IPS-20b (cell line): Measurements from ENCODE around the gene FJX1.
A peak's percentile ranks its signal among the peaks of the same experiment; 100 is the strongest.

ENCODE experiments used
- H3K27ac ChIP-seq: one replicate; pipeline ENCODE4 v1.5.1; 2013; ENCODE audit warnings: low read length
- H3K27me3 ChIP-seq: 2 replicates; pipeline ENCODE4 v1.6.1; 2013; ENCODE audit warnings: mild to moderate bottlenecking, low read length, inconsistent platforms; ENCODE audit not compliant: insufficient read depth
- H3K36me3 ChIP-seq: 2 replicates; pipeline ENCODE4 v1.6.1; 2013; ENCODE audit warnings: low read depth, mild to moderate bottlenecking, inconsistent platforms, low read length, moderate library complexity; ENCODE audit not compliant: insufficient read depth
- H3K4me1 ChIP-seq: 2 replicates; pipeline ENCODE4 v1.6.1; 2013; ENCODE audit warnings: mild to moderate bottlenecking, control low read depth, inconsistent platforms, low read length, moderate library complexity; ENCODE audit not compliant: insufficient read depth
- H3K4me3 ChIP-seq: 2 replicates; pipeline ENCODE4 v1.5.1; 2013; ENCODE audit warnings: mild to moderate bottlenecking, low read length, inconsistent platforms
- H3K9ac ChIP-seq: 2 replicates; pipeline ENCODE4 v1.6.1; 2013; ENCODE audit warnings: low read depth, mild to moderate bottlenecking, inconsistent platforms, low read length, moderate library complexity
- H3K9me3 ChIP-seq: 2 replicates; pipeline ENCODE4 v1.6.1; 2013; ENCODE audit warnings: mild to moderate bottlenecking, low read depth, low read length, inconsistent platforms; ENCODE audit not compliant: insufficient read depth

Gene FJX1

GRCh38 chr11:35608502-35608901 lies 9.8 kb upstream of the FJX1 start:
- H3K9me3 ChIP-seq: no peaks in the 10 kb centered on the region
- H3K4me1 ChIP-seq: 0 out of 2 replicates have a peak, but pooled peaks cover 4% of the 10 kb centered on the region
- H3K4me3 ChIP-seq: no peak overlapping the region
- no peaks in the 10 kb centered on the region for H3K36me3 ChIP-seq
- no peak overlapping the region for H3K27ac ChIP-seq
- H3K27me3 ChIP-seq: peaks cover 18% of the 10 kb centered on the region; the same call in 1 of the 2 replicates
- H3K9ac ChIP-seq: no peak overlapping the region

GRCh38 chr11:35609656-35610055 lies 8.6 kb upstream of the FJX1 start:
- no peak overlapping the region for H3K27ac ChIP-seq
- H3K4me1 ChIP-seq: 0 out of 2 replicates have a peak, but pooled peaks cover 4% of the 10 kb centered on the region
- no peaks in the 10 kb centered on the region for H3K9me3 ChIP-seq
- no peak overlapping the region for H3K4me3 ChIP-seq
- H3K9ac ChIP-seq: no peak overlapping the region
- H3K27me3 ChIP-seq: peaks cover 18% of the 10 kb centered on the region; the same call in 1 of the 2 replicates
- no peaks in the 10 kb centered on the region for H3K36me3 ChIP-seq

- H3K4me3 ChIP-seq: no peak overlapping the region
- H3K9me3 ChIP-seq: no peaks in the 10 kb centered on the region
- no peak overlapping the region for H3K9ac ChIP-seq
- peaks cover 18% of the 10 kb centered on the region; the same call in 1 of the 2 replicates for H3K27me3 ChIP-seq
- 0 out of 2 replicates have a peak, but pooled peaks cover 4% of the 10 kb centered on the region for H3K4me1 ChIP-seq
- H3K36me3 ChIP-seq: no peaks in the 10 kb centered on the region
- no peak overlapping the region for H3K27ac ChIP-seq
These were observed 7.6 kb upstream of the FJX1 start for GRCh38 chr11:35610631-35611030.

- Histone ChIP-seq H3K9me3 (no peaks in the 10 kb centered on the region), H3K27me3 (peaks cover 22% of the 10 kb centered on the region), H3K36me3 (no peaks in the 10 kb centered on the region), H3K27ac (no peak overlapping the region), H3K9ac (no peak overlapping the region), H3K4me1 (0 out of 2 replicates have a peak, but pooled peaks cover 4% of the 10 kb centered on the region), H3K4me3 (no peak overlapping the region)
These were observed 6.5 kb upstream of the FJX1 start for GRCh38 chr11:35611741-35612140.

- H3K4me3 ChIP-seq: no peak overlapping the region
- H3K36me3 ChIP-seq: no peaks in the 10 kb centered on the region
- H3K9ac ChIP-seq: no peak overlapping the region
- no peaks in the 10 kb centered on the region for H3K9me3 ChIP-seq
- 0 out of 2 replicates have a peak, but pooled peaks cover 4% of the 10 kb centered on the region for H3K4me1 ChIP-seq
- H3K27ac ChIP-seq: no peak overlapping the region
- H3K27me3 ChIP-seq: peaks cover 41% of the 10 kb centered on the region
These were observed 3.2 kb upstream of the FJX1 start for GRCh38 chr11:35614939-35615569.

- H3K36me3 ChIP-seq: no peaks in the 10 kb centered on the region
- H3K4me3 ChIP-seq: no peak overlapping the region
- H3K9ac ChIP-seq: no peak overlapping the region
- peaks cover 9% of the 10 kb centered on the region; the same call in 1 of the 2 replicates for H3K4me1 ChIP-seq
- no peaks in the 10 kb centered on the region for H3K9me3 ChIP-seq
- no peak overlapping the region for H3K27ac ChIP-seq
- H3K27me3 ChIP-seq: peaks cover 47% of the 10 kb centered on the region
These were observed 2.0 kb upstream of the FJX1 start for GRCh38 chr11:35615921-35616900.

GRCh38 chr11:35617316-35617686 lies 959 bp upstream of the FJX1 start:
- H3K9ac ChIP-seq: peak overlapping the region; percentile 64; the same call in 1 of the 2 replicates
- peaks cover 19% of the 10 kb centered on the region for H3K4me1 ChIP-seq
- peaks cover 43% of the 10 kb centered on the region for H3K27me3 ChIP-seq
- H3K9me3 ChIP-seq: no peaks in the 10 kb centered on the region
- H3K27ac ChIP-seq: no peak overlapping the region
- no peaks in the 10 kb centered on the region for H3K36me3 ChIP-seq
- peak overlapping the region; percentile 63 for H3K4me3 ChIP-seq

- Histone ChIP-seq H3K27ac (no peak overlapping the region), H3K4me3 (peak overlapping the region; percentile 79; the same call in 1 of the 2 replicates), H3K9me3 (no peaks in the 10 kb centered on the region), H3K9ac (peak overlapping the region; percentile 78; the same call in 1 of the 2 replicates), H3K36me3 (no peaks in the 10 kb centered on the region), H3K4me1 (peaks cover 19% of the 10 kb centered on the region), H3K27me3 (peaks cover 42% of the 10 kb centered on the region)
These were observed 346 bp downstream of the FJX1 start for GRCh38 chr11:35618497-35619115.

GRCh38 chr11:35619116-35619854 lies 1.0 kb downstream of the FJX1 start:
- no peaks in the 10 kb centered on the region for H3K9me3 ChIP-seq
- H3K27ac ChIP-seq: no peak overlapping the region
- peak overlapping the region; percentile 78; the same call in 1 of the 2 replicates for H3K9ac ChIP-seq
- H3K4me3 ChIP-seq: peak overlapping the region; percentile 79
- H3K4me1 ChIP-seq: peaks cover 19% of the 10 kb centered on the region
- no peaks in the 10 kb centered on the region for H3K36me3 ChIP-seq
- H3K27me3 ChIP-seq: peaks cover 42% of the 10 kb centered on the region

GRCh38 chr11:35619855-35620640 lies 1.8 kb downstream of the FJX1 start:
- no peak overlapping the region for H3K27ac ChIP-seq
- peak overlapping the region; percentile 78; the same call in 1 of the 2 replicates for H3K9ac ChIP-seq
- peaks cover 42% of the 10 kb centered on the region for H3K27me3 ChIP-seq
- no peaks in the 10 kb centered on the region for H3K9me3 ChIP-seq
- peaks cover 19% of the 10 kb centered on the region for H3K4me1 ChIP-seq
- peak overlapping the region; percentile 79 for H3K4me3 ChIP-seq
- no peaks in the 10 kb centered on the region for H3K36me3 ChIP-seq
